HepG2 (cell line): ENCODE data around the gene PCYOX1L. TPM values are rescaled to one million over a fixed set of nuclear protein-coding genes. Genes with fewer than 3 reads are reported as not detected.

Experiments used
- BRF2 ChIP-seq: sonication (generic); formaldehyde crosslinking; IDR thresholded peaks from 2 replicates; pipeline ENCODE4 v1.8.1; 2022; ENCODE audit warnings: mild to moderate bottlenecking, missing genetic modification reagents
- CBX2 ChIP-seq, 2 experiments: fragments of 200-600 bp in 1 of 2; sonication (generic); formaldehyde crosslinking in 1 of 2; IDR thresholded peaks; 2 replicates each; pipeline versions ENCODE4 v1.7.0 to v1.8.1; 2018 to 2022; ENCODE audit warnings: low read depth in 2 of 2, low read length in 1 of 2, mild to moderate bottlenecking in 1 of 2, missing genetic modification reagents in 1 of 2
- CHD2 ChIP-seq: IDR thresholded peaks from 2 replicates; pipeline ENCODE4 v1.6.1; 2011; ENCODE audit warnings: low read depth, low read length, improper control_type of control experiment
- DNMT3B ChIP-seq: conservative IDR thresholded peaks from 2 replicates; pipeline ENCODE4 v1.6.1; 2016; ENCODE audit warnings: missing biosample characterization, control low read depth
- GATAD2A ChIP-seq: IDR thresholded peaks from 2 replicates; pipeline ENCODE4 v1.6.1; 2016
- GRHL1 ChIP-seq: sonication (generic); formaldehyde crosslinking; conservative IDR thresholded peaks from 2 replicates; pipeline ENCODE4 v1.8.0; 2022; ENCODE audit warnings: missing genetic modification reagents
- HBP1 ChIP-seq: IDR thresholded peaks from 2 replicates; pipeline ENCODE4 v1.6.1; 2016; ENCODE audit warnings: low read depth, control low read depth
- HOXA7 ChIP-seq: sonication (generic); formaldehyde crosslinking; IDR thresholded peaks from 2 replicates; pipeline ENCODE4 v1.8.1; 2022; ENCODE audit warnings: mild to moderate bottlenecking, missing genetic modification reagents, moderate library complexity
- HOXD1 ChIP-seq: sonication (generic); formaldehyde crosslinking; IDR thresholded peaks from 2 replicates; pipeline ENCODE4 v1.5.0; 2020; ENCODE audit warnings: missing genetic modification reagents
- KLF16 ChIP-seq, 2 experiments: sonication (generic) in 1 of 2; formaldehyde crosslinking in 1 of 2; IDR thresholded peaks; 2 replicates each; pipeline versions ENCODE4 v1.6.1 to v1.8.0; 2016 to 2023; ENCODE audit warnings: missing genetic modification reagents in 2 of 2, missing compliant biosample characterization in 1 of 2
- MAFF ChIP-seq: IDR thresholded peaks from 2 replicates; pipeline ENCODE4 v1.6.1; 2011; ENCODE audit warnings: low read depth, low read length, improper control_type of control experiment
- MAX ChIP-seq: IDR thresholded peaks from 2 replicates; pipeline ENCODE4 v1.6.1; 2012; ENCODE audit warnings: inconsistent platforms
- MXI1 ChIP-seq: IDR thresholded peaks from 3 replicates; pipeline ENCODE4 v1.6.1; 2012; ENCODE audit warnings: low read depth, low read length, inconsistent platforms, borderline replicate concordance
- POLR2AphosphoS5 ChIP-seq: IDR thresholded peaks from 2 replicates; pipeline ENCODE4 v1.6.1; 2012; ENCODE audit warnings: low read depth, low read length
- TEF ChIP-seq: sonication (generic); formaldehyde crosslinking; IDR thresholded peaks from 2 replicates; pipeline ENCODE4 v1.5.0; 2020; ENCODE audit warnings: missing genetic modification reagents
- YEATS4 ChIP-seq: sonication (generic); formaldehyde crosslinking; IDR thresholded peaks from 2 replicates; pipeline ENCODE4 v1.4.0; 2020; ENCODE audit warnings: missing genetic modification reagents, borderline replicate concordance
- YY1 ChIP-seq: IDR thresholded peaks from 2 replicates; pipeline ENCODE4 v1.6.1; 2011; ENCODE audit warnings: low read length, low read depth, moderate library complexity, mild to moderate bottlenecking; ENCODE audit not compliant: insufficient read depth, insufficient replicate concordance
- ZEB1 ChIP-seq: IDR thresholded peaks from 2 replicates; pipeline ENCODE4 v1.6.1; 2012; ENCODE audit warnings: mild to moderate bottlenecking, low read depth, inconsistent platforms; ENCODE audit not compliant: insufficient replicate concordance
- ZMYM3 ChIP-seq: sonication (generic); formaldehyde crosslinking; IDR thresholded peaks from 2 replicates; pipeline ENCODE4 v1.5.1; 2020; ENCODE audit warnings: mild to moderate bottlenecking, missing genetic modification reagents
- ZNF121 ChIP-seq: sonication (generic); formaldehyde crosslinking; IDR thresholded peaks from 2 replicates; pipeline ENCODE4 v1.5.0; 2020; ENCODE audit warnings: mild to moderate bottlenecking, missing genetic modification reagents
- ZNF569 ChIP-seq: sonication (generic); formaldehyde crosslinking; IDR thresholded peaks from 2 replicates; pipeline ENCODE4 v1.5.0; 2020; ENCODE audit warnings: mild to moderate bottlenecking, missing genetic modification reagents, moderate library complexity, borderline replicate concordance
- ZNF614 ChIP-seq: IDR thresholded peaks from 2 replicates; pipeline ENCODE4 v1.6.1; 2018; ENCODE audit warnings: missing biosample characterization, missing genetic modification reagents, inconsistent platforms, borderline replicate concordance
- ZNF672 ChIP-seq: sonication (generic); formaldehyde crosslinking; IDR thresholded peaks from 2 replicates; pipeline ENCODE4 v1.8.1; 2022; ENCODE audit warnings: missing genetic modification reagents
- ZNF83 ChIP-seq: sonication (generic); formaldehyde crosslinking; IDR thresholded peaks from 2 replicates; pipeline ENCODE4 v1.4.0; 2020; ENCODE audit warnings: missing genetic modification reagents, mild to moderate bottlenecking, borderline replicate concordance
- polyA plus RNA-seq, 8 experiments: library from polyadenylated mRNA; depleted of rRNA in 3 of 8; stranded (reverse) in 7 of 8; unstranded in 1 of 8; fragments of >200 nt; fragmentation: Illumina TruSeq in 4 of 8; extraction: Trizol in 4 of 8; gene quantifications; 2 replicates each; pipeline versions ENCODE4 v1.2.1 to v1.2.3, GENCODE V29; 2011 to 2016; ENCODE audit warnings: low read depth in 4 of 8, missing spikeins in 1 of 8, mixed read lengths in 1 of 8; ENCODE audit not compliant: insufficient read depth in 1 of 8
- total RNA-seq, 5 experiments: library from RNA; depleted of rRNA; stranded (reverse); fragments of >200 nt; fragmentation: Illumina TruSeq; extraction: Trizol; gene quantifications; 2 replicates each; pipeline ENCODE4 v1.2.3, GENCODE V29; 2016; ENCODE audit warnings: low read depth in 1 of 5

Gene PCYOX1L
- total and polyA plus RNA-seq, 2 of the 13 experiments (the other 11 are each of a cell fraction or from before 2014, with no cell fraction given): 1.00 to 3.7 TPM

GRCh38 chr5:149320791-149321330 lies 37.0 kb upstream of the PCYOX1L start (continued):
- TF ChIP-seq GRHL1 (no peak), HOXD1 (CRISPR knock-in tag) (0 out of 2 replicates have a peak, but pooled peaks have one; percentile 50), CBX2 (IDR thresholded peaks at IDR 0.05; ENCODE audit: low read depth, low read length) (no peak), CBX2 (CRISPR knock-in tag; IDR thresholded peaks at IDR 0.05; ENCODE audit: low read depth) (no peak), CHD2 (no peak), ZNF672 (CRISPR knock-in tag) (no peak), KLF16 (CRISPR knock-in tag; IDR thresholded peaks at IDR 0.05) (0 out of 4 replicates have a peak, but pooled peaks of 1 of the 2 experiments have one; percentile 30), ZEB1 (no peak), YY1 (peak; percentile 60), ZNF614 (CRISPR knock-in tag) (no peak), YEATS4 (CRISPR knock-in tag) (peak; percentile 59), DNMT3B (CRISPR knock-in tag) (0 out of 2 replicates have a peak, but pooled peaks have one; percentile 60), GATAD2A (CRISPR knock-in tag) (peak; percentile 74), MAX (peak; percentile 57), BRF2 (no peak), TEF (CRISPR knock-in tag) (no peak), ZNF83 (CRISPR knock-in tag) (no peak), ZNF569 (no peak), HBP1 (CRISPR knock-in tag) (peak; percentile 61; the same call in 1 of the 2 replicates), ZMYM3 (CRISPR knock-in tag) (no peak), POLR2AphosphoS5 (peak; percentile 63; the same call in 1 of the 2 replicates), HOXA7 (CRISPR knock-in tag) (no peak), MAFF (peak; percentile 11; the same call in 1 of the 2 replicates), ZNF121 (0 out of 2 replicates have a peak, but pooled peaks have one; percentile 14), MXI1 (peak; percentile 29; the same call in 1 of the 3 replicates)
